OCI-LY7 (cell line): Measurements from ENCODE around the gene DPP10. TPM values are rescaled to one million over a fixed set of nuclear protein-coding genes. Genes with fewer than 3 reads are reported as not detected.

Experiments
- BruUV-seq: library from RNA; stranded (reverse); fragments of 400-500 nt; replicated peaks from 2 replicates; lab custom pipeline; 2021; lab: Mats Ljungman, UMichigan
- CTCF ChIA-PET: fragments of 300-600 bp; sonication (Branson Sonifier 250); formaldehyde crosslinking; loops from one replicate; lab custom pipeline; 2022; ENCODE audit warnings: antibody characterized with exemption; ENCODE audit not compliant: unreplicated experiment; lab: Charles Lee
- POLR2A ChIA-PET: fragments of 300-600 bp; sonication (Branson Sonifier 250); formaldehyde crosslinking; loops from one replicate; lab custom pipeline; 2022; ENCODE audit warnings: antibody characterized with exemption; lab: Charles Lee
- DNase-seq: peaks from one replicate; pipeline ENCODE4 v3.0.0-alpha.2; 2015; ENCODE audit warnings: low spot score
- H2AFZ ChIP-seq: fragments of 200-600 bp; sonication (generic), shearing (Covaris generic); 2 replicates; pipeline ENCODE4 v1.6.1; 2014; ENCODE audit warnings: mild to moderate bottlenecking, antibody characterized with exemption, low read length, moderate library complexity
- H3K27ac ChIP-seq: fragments of 200-600 bp; sonication (generic); 2 replicates; pipeline ENCODE4 v1.5.1; 2014; ENCODE audit warnings: mixed run types, low read depth, mild to moderate bottlenecking, moderate library complexity, low read length, inconsistent platforms; ENCODE audit not compliant: poor library complexity, severe bottlenecking
- H3K36me3 ChIP-seq: fragments of 200-600 bp; sonication (generic); 2 replicates; pipeline ENCODE4 v1.6.1; 2014; ENCODE audit warnings: mild to moderate bottlenecking, antibody characterized with exemption, low read length, moderate library complexity, mixed read lengths; ENCODE audit not compliant: insufficient read depth
- H3K4me1 ChIP-seq: fragments of 200-600 bp; sonication (generic); 2 replicates; pipeline ENCODE4 v1.5.1; 2014; ENCODE audit warnings: mild to moderate bottlenecking, low read length; ENCODE audit not compliant: insufficient read depth, poor library complexity, severe bottlenecking
- H3K4me2 ChIP-seq: fragments of 200-600 bp; sonication (generic); 2 replicates; pipeline ENCODE4 v1.6.1; 2014; ENCODE audit warnings: mild to moderate bottlenecking, low read length
- H3K4me3 ChIP-seq: fragments of 200-600 bp; sonication (generic); 2 replicates; pipeline ENCODE4 v1.5.1; 2014; ENCODE audit warnings: mild to moderate bottlenecking, low read depth, low read length; ENCODE audit not compliant: poor library complexity, severe bottlenecking
- H3K79me2 ChIP-seq: fragments of 200-600 bp; sonication (generic); 2 replicates; pipeline ENCODE4 v1.6.1; 2016; ENCODE audit warnings: low read depth, mild to moderate bottlenecking, low read length, moderate library complexity, mixed read lengths; ENCODE audit not compliant: insufficient read depth
- H3K9me2 ChIP-seq: fragments of 200-600 bp; sonication (generic); 2 replicates; pipeline ENCODE4 v1.6.1; 2016; ENCODE audit warnings: mild to moderate bottlenecking, low read length, mixed read lengths; ENCODE audit not compliant: insufficient read depth
- H3K9me3 ChIP-seq: fragments of 200-600 bp; sonication (generic); 2 replicates; pipeline ENCODE4 v1.6.1; 2014; ENCODE audit warnings: mild to moderate bottlenecking, mixed run types, low read length, mixed read lengths
- H4K20me1 ChIP-seq: fragments of 200-600 bp; sonication (generic); 2 replicates; pipeline ENCODE4 v1.6.1; 2014; ENCODE audit warnings: mild to moderate bottlenecking, antibody characterized with exemption, low read length, moderate library complexity, mixed read lengths; ENCODE audit not compliant: insufficient read depth
- CTCF ChIP-seq: fragments of 200-600 bp; sonication (generic); conservative IDR thresholded peaks from 2 replicates; pipeline ENCODE4 v1.5.1; 2014; ENCODE audit warnings: mild to moderate bottlenecking, antibody characterized with exemption, low read length, moderate library complexity, mixed read lengths
- EZH2phosphoT487 ChIP-seq: fragments of 200-600 bp; sonication (generic); IDR thresholded peaks from 2 replicates; pipeline ENCODE4 v1.6.1; 2018; ENCODE audit warnings: low read depth, borderline replicate concordance, mild to moderate bottlenecking, mixed run types, antibody characterized with exemption, low read length, moderate library complexity, mixed read lengths
- intact Hi-C: fragments of 100-400 bp; cut with micrococcal nuclease; formaldehyde crosslinking; loops from one replicate; pipeline ENCODE4 v1.10.0; 2022; ENCODE audit not compliant: unreplicated experiment
- total RNA-seq, 2 experiments: library from RNA; depleted of rRNA in 1 of 2; stranded (reverse); fragments of >200 nt in 1 of 2; shearing (Covaris generic) in 1 of 2; gene quantifications; 2 replicates each; pipeline ENCODE4 v1.2.3, GENCODE V29; 2014 to 2022

Gene DPP10
- total RNA-seq, 2 experiments from 2014 or later: not detected

GRCh38 chr2:115606350-115606749, 1163.9 kb downstream of the DPP10 start:
- no peak for DNase-seq
- Histone ChIP-seq H4K20me1 (no peaks in the 10 kb centered on the region), H3K4me1 (no peaks in the 10 kb centered on the region), H3K4me3 (no peak overlapping the region), H3K27ac (no peak overlapping the region), H3K9me2 (no peaks in the 10 kb centered on the region), H2AFZ (no peak overlapping the region), H3K4me2 (no peak overlapping the region), H3K36me3 (no peaks in the 10 kb centered on the region), H3K79me2 (no peaks in the 10 kb centered on the region), H3K9me3 (no peaks in the 10 kb centered on the region)
- intact Hi-C loops: no loop called here
- ChIA-PET CTCF (no interaction called here), POLR2A (interaction anchor here (0.7 kb wide), 1 partner anchor 654 kb away, joined by 3 read pairs; no protein-coding TSS in a partner anchor)
- no peak for TF ChIP-seq CTCF
- TF ChIP-seq EZH2phosphoT487: no peak
- no TSS peak for BruUV-seq

- Histone ChIP-seq H3K4me3 (no peak overlapping the region), H3K4me1 (no peaks in the 10 kb centered on the region), H3K79me2 (no peaks in the 10 kb centered on the region), H3K27ac (no peak overlapping the region), H3K9me2 (no peaks in the 10 kb centered on the region), H2AFZ (no peak overlapping the region), H3K9me3 (no peaks in the 10 kb centered on the region), H3K36me3 (no peaks in the 10 kb centered on the region), H4K20me1 (no peaks in the 10 kb centered on the region), H3K4me2 (no peak overlapping the region)
- no peak for TF ChIP-seq EZH2phosphoT487
- no peak for DNase-seq
- ChIA-PET CTCF (no interaction called here), POLR2A (interaction anchor here (1.5 kb wide), 1 partner anchor 10 kb away, joined by 4 read pairs; no protein-coding TSS in a partner anchor)
- no TSS peak for BruUV-seq
- intact Hi-C loops: no loop called here
Observed at GRCh38 chr2:115609978-115610377, 1167.5 kb downstream of the DPP10 start.

GRCh38 chr2:115610888-115611287, 1168.4 kb downstream of the DPP10 start:
- Histone ChIP-seq H3K36me3 (no peaks in the 10 kb centered on the region), H3K9me3 (no peaks in the 10 kb centered on the region), H3K4me3 (no peak overlapping the region), H2AFZ (no peak overlapping the region), H3K27ac (no peak overlapping the region), H3K4me1 (no peaks in the 10 kb centered on the region), H3K79me2 (no peaks in the 10 kb centered on the region), H4K20me1 (no peaks in the 10 kb centered on the region), H3K9me2 (no peaks in the 10 kb centered on the region), H3K4me2 (no peak overlapping the region)
- ChIA-PET POLR2A (interaction anchor here (1.5 kb wide), 1 partner anchor 10 kb away, joined by 4 read pairs; no protein-coding TSS in a partner anchor), CTCF (no interaction called here)
- intact Hi-C loops: no loop called here
- no peak for DNase-seq
- TF ChIP-seq EZH2phosphoT487 (no peak), CTCF (no peak)
- BruUV-seq: no TSS peak
